Trophoblast cell (in vitro differentiated cells and primary cell): ENCODE measurements around the gene MICALL2.

Source experiments
- DNase-seq, 2 donors: peaks; one replicate each; pipeline ENCODE4 v3.0.0-alpha.2; 2016
- H2AFZ ChIP-seq: 2 replicates; pipeline ENCODE4 v1.6.1; 2013; ENCODE audit warnings: low read length, moderate library complexity, mild to moderate bottlenecking; ENCODE audit not compliant: insufficient read depth, poor library complexity
- H2AK5ac ChIP-seq: 2 replicates; pipeline ENCODE4 v1.6.1; 2013; ENCODE audit warnings: mild to moderate bottlenecking, low read length
- H2BK120ac ChIP-seq: 2 replicates; pipeline ENCODE4 v1.6.1; 2013; ENCODE audit warnings: low read length, mild to moderate bottlenecking, moderate library complexity; ENCODE audit not compliant: insufficient read depth, poor library complexity
- H2BK12ac ChIP-seq: 2 replicates; pipeline ENCODE4 v1.6.1; 2013; ENCODE audit warnings: mild to moderate bottlenecking, low read length, moderate library complexity
- H2BK5ac ChIP-seq: 2 replicates; pipeline ENCODE4 v1.6.1; 2013; ENCODE audit warnings: low read length, low read depth, moderate library complexity, mild to moderate bottlenecking; ENCODE audit not compliant: poor library complexity
- H3K14ac ChIP-seq: 2 replicates; pipeline ENCODE4 v1.6.1; 2013; ENCODE audit warnings: mild to moderate bottlenecking, low read length
- H3K18ac ChIP-seq: 2 replicates; pipeline ENCODE4 v1.6.1; 2013; ENCODE audit warnings: mild to moderate bottlenecking, low read length
- H3K23ac ChIP-seq: 2 replicates; pipeline ENCODE4 v1.6.1; 2013; ENCODE audit warnings: low read length
- H3K27ac ChIP-seq: 2 replicates; pipeline ENCODE4 v1.5.1; 2013; ENCODE audit warnings: low read depth, mild to moderate bottlenecking, inconsistent platforms, low read length, moderate library complexity
- H3K27me3 ChIP-seq: 2 replicates; pipeline ENCODE4 v1.6.1; 2013; ENCODE audit warnings: inconsistent platforms, mild to moderate bottlenecking, low read length, moderate library complexity; ENCODE audit not compliant: insufficient read depth
- H3K36me3 ChIP-seq, 2 experiments: 1 replicate in 1 of 2; 2 replicates in 1 of 2; pipeline ENCODE4 v1.6.1; 2013; ENCODE audit warnings: low read length in 2 of 2, mild to moderate bottlenecking in 2 of 2, moderate library complexity in 1 of 2; ENCODE audit not compliant: insufficient read depth in 2 of 2, control insufficient read depth in 1 of 2
- H3K4ac ChIP-seq: 2 replicates; pipeline ENCODE4 v1.6.1; 2013; ENCODE audit warnings: low read depth, mild to moderate bottlenecking, low read length, moderate library complexity
- H3K4me1 ChIP-seq, 2 experiments: 1 replicate in 1 of 2; 2 replicates in 1 of 2; pipeline ENCODE4 v1.6.1; 2013; ENCODE audit warnings: low read length in 2 of 2, mild to moderate bottlenecking in 2 of 2, moderate library complexity in 1 of 2; ENCODE audit not compliant: insufficient read depth in 2 of 2, control insufficient read depth in 1 of 2
- H3K4me2 ChIP-seq: 2 replicates; pipeline ENCODE4 v1.6.1; 2013; ENCODE audit warnings: inconsistent platforms, mild to moderate bottlenecking, low read length, moderate library complexity
- H3K4me3 ChIP-seq: 2 replicates; pipeline ENCODE4 v1.5.1; 2013; ENCODE audit warnings: mild to moderate bottlenecking, low read depth, low read length, inconsistent platforms
- H3K79me1 ChIP-seq: one replicate; pipeline ENCODE4 v1.6.1; 2013; ENCODE audit warnings: low read length
- H3K79me2 ChIP-seq: 2 replicates; pipeline ENCODE4 v1.6.1; 2013; ENCODE audit warnings: low read length, mild to moderate bottlenecking; ENCODE audit not compliant: control insufficient read depth, insufficient read depth, poor library complexity
- H3K9ac ChIP-seq: 2 replicates; pipeline ENCODE4 v1.6.1; 2013; ENCODE audit warnings: mild to moderate bottlenecking, low read length
- H3K9me3 ChIP-seq: 2 replicates; pipeline ENCODE4 v1.6.1; 2013; ENCODE audit warnings: low read depth, mild to moderate bottlenecking, control low read depth, inconsistent platforms, low read length; ENCODE audit not compliant: insufficient read depth
- H4K12ac ChIP-seq: 2 replicates; pipeline ENCODE4 v1.6.1; 2013; ENCODE audit warnings: low read depth, mild to moderate bottlenecking, low read length, moderate library complexity
- H4K8ac ChIP-seq: 2 replicates; pipeline ENCODE4 v1.6.1; 2013; ENCODE audit warnings: low read depth, mild to moderate bottlenecking, low read length, moderate library complexity
- H4K91ac ChIP-seq: one replicate; pipeline ENCODE4 v1.6.1; 2013; ENCODE audit warnings: low read depth, mild to moderate bottlenecking, low read length, moderate library complexity
- WGBS: extraction: QIAGEN DNeasy Blood & Tissue Kit; methylation state at CpG from one replicate; pipeline ENCODE4 v1.1.7; 2013; ENCODE audit warnings: missing lambda C conversion rate; ENCODE audit not compliant: insufficient read length, insufficient coverage; ENCODE audit errors: extremely low coverage; 5-methylcytosine and 5-hydroxymethylcytosine counted together

The MICALL2 gene

GRCh38 chr7:1441615-1442354 is 17.5 kb downstream of the MICALL2 start:
- DNase-seq: no peak
- Histone ChIP-seq H2BK5ac (no peak overlapping the region), H2AFZ (no peak overlapping the region), H3K23ac (no peak overlapping the region), H4K8ac (no peak overlapping the region), H3K4ac (no peak overlapping the region), H4K91ac (no peak overlapping the region), H3K18ac (no peak overlapping the region), H3K14ac (no peak overlapping the region), H3K36me3 (peaks cover 17 to 21% of the 10 kb centered on the region in 2 experiments), H3K9me3 (peaks cover 9% of the 10 kb centered on the region), H3K27ac (no peak overlapping the region), H3K4me1 (no peaks in the 10 kb centered on the region), H3K79me1 (no peaks in the 10 kb centered on the region), H3K79me2 (no peaks in the 10 kb centered on the region), H4K12ac (no peak overlapping the region), H2AK5ac (no peak overlapping the region), H2BK120ac (no peak overlapping the region), H3K4me2 (no peak overlapping the region), H3K9ac (no peak overlapping the region), H2BK12ac (no peak overlapping the region), H3K27me3 (no peaks in the 10 kb centered on the region), H3K4me3 (no peak overlapping the region)
- no CpG with 5 or more reads among the region's 41 CpGs for WGBS

GRCh38 chr7:1440620-1441019 is 18.6 kb downstream of the MICALL2 start:
- Histone ChIP-seq H2BK12ac (no peak overlapping the region), H3K4me2 (no peak overlapping the region), H3K36me3 (peaks cover 20 to 21% of the 10 kb centered on the region in 2 experiments), H3K23ac (no peak overlapping the region), H3K9me3 (peaks cover 8% of the 10 kb centered on the region), H4K8ac (no peak overlapping the region), H3K14ac (no peak overlapping the region), H3K18ac (no peak overlapping the region), H3K27me3 (no peaks in the 10 kb centered on the region), H3K79me1 (no peaks in the 10 kb centered on the region), H2BK5ac (no peak overlapping the region), H4K91ac (no peak overlapping the region), H3K4ac (no peak overlapping the region), H3K4me3 (no peak overlapping the region), H2BK120ac (no peak overlapping the region), H3K9ac (no peak overlapping the region), H4K12ac (no peak overlapping the region), H2AK5ac (no peak overlapping the region), H3K79me2 (no peaks in the 10 kb centered on the region), H3K4me1 (no peaks in the 10 kb centered on the region), H3K27ac (no peak overlapping the region), H2AFZ (no peak overlapping the region)
- WGBS: no CpG with 5 or more reads among the region's 10 CpGs
- no peak for DNase-seq

GRCh38 chr7:1439373-1440363 is 19.6 kb downstream of the MICALL2 start:
- Histone ChIP-seq H3K4me2 (no peak overlapping the region), H3K4me1 (no peaks in the 10 kb centered on the region), H4K12ac (no peak overlapping the region), H3K79me2 (no peaks in the 10 kb centered on the region), H2BK120ac (no peak overlapping the region), H3K79me1 (no peaks in the 10 kb centered on the region), H3K14ac (no peak overlapping the region), H3K9ac (no peak overlapping the region), H3K27me3 (no peaks in the 10 kb centered on the region), H3K18ac (no peak overlapping the region), H4K8ac (no peak overlapping the region), H2BK5ac (no peak overlapping the region), H3K4ac (no peak overlapping the region), H3K9me3 (peaks cover 6% of the 10 kb centered on the region), H3K23ac (peak overlapping the region; percentile 12), H3K4me3 (peak overlapping the region; percentile 55), H3K27ac (no peak overlapping the region), H4K91ac (no peak overlapping the region), H3K36me3 (peaks cover 20 to 21% of the 10 kb centered on the region in 2 experiments), H2AFZ (no peak overlapping the region), H2AK5ac (no peak overlapping the region), H2BK12ac (no peak overlapping the region)
- WGBS: no CpG with 5 or more reads among the region's 31 CpGs
- no peak for DNase-seq

- H3K27ac ChIP-seq: no peak overlapping the region
Measured at GRCh38 chr7:1438821-1439220, 20.4 kb downstream of the MICALL2 start.

More at GRCh38 chr7:1438821-1439220, 20.4 kb downstream of the MICALL2 start:
- H4K8ac ChIP-seq: no peak overlapping the region
- H3K27me3 ChIP-seq: no peaks in the 10 kb centered on the region
- H3K4me1 ChIP-seq: no peaks in the 10 kb centered on the region
- peaks cover 20 to 21% of the 10 kb centered on the region in 2 experiments for H3K36me3 ChIP-seq
- WGBS: no CpG with 5 or more reads among the region's 15 CpGs
- no peaks in the 10 kb centered on the region for H3K79me2 ChIP-seq
- no peak overlapping the region for H2BK120ac ChIP-seq
- H3K23ac ChIP-seq: no peak overlapping the region
- no peak overlapping the region for H3K4me3 ChIP-seq
- H2AK5ac ChIP-seq: no peak overlapping the region
- no peak overlapping the region for H3K9ac ChIP-seq
- H4K91ac ChIP-seq: no peak overlapping the region
- H3K4ac ChIP-seq: no peak overlapping the region
- no peak overlapping the region for H2AFZ ChIP-seq
- H3K18ac ChIP-seq: no peak overlapping the region
- no peak overlapping the region for H4K12ac ChIP-seq
- H3K79me1 ChIP-seq: no peaks in the 10 kb centered on the region
- H2BK12ac ChIP-seq: no peak overlapping the region
- H3K4me2 ChIP-seq: no peak overlapping the region
- H3K9me3 ChIP-seq: peaks cover 6% of the 10 kb centered on the region
- no peak overlapping the region for H2BK5ac ChIP-seq
- H3K14ac ChIP-seq: no peak overlapping the region
- DNase-seq: no peak
